GM12864 (cell line): ENCODE data around the gene EPB42.
"Not testable (repeated sequence)": the region's sequence is repeated elsewhere in the genome, so short reads cannot be mapped to it uniquely, and the experiment has no call there.

Source experiments
- DNase-seq: peaks from one replicate; pipeline ENCODE4 v3.0.0-alpha.2; 2011; ENCODE audit warnings: low read depth
- H3K4me3 ChIP-seq: 2 replicates; pipeline ENCODE4 v1.5.1; 2011; ENCODE audit warnings: mild to moderate bottlenecking, low read depth, low read length, control low read depth
- CTCF ChIP-seq: IDR thresholded peaks from 2 replicates; pipeline ENCODE4 v1.5.1; 2011; ENCODE audit warnings: low read depth, mild to moderate bottlenecking, moderate library complexity, low read length, control low read depth, inconsistent platforms; ENCODE audit errors: missing control alignments

Gene EPB42

GRCh38 chr15:43169888-43170287 lies 50.9 kb downstream of the EPB42 start:
- no peak for DNase-seq
- no peak overlapping the region for H3K4me3 ChIP-seq
- TF ChIP-seq CTCF: no peak

GRCh38 chr15:43168192-43169107 lies 52.4 kb downstream of the EPB42 start:
- TF ChIP-seq CTCF: no peak
- DNase-seq: no peak
- H3K4me3 ChIP-seq: no peak overlapping the region

GRCh38 chr15:43167261-43167660 lies 53.6 kb downstream of the EPB42 start:
- H3K4me3 ChIP-seq, DNase-seq: not testable (repeated sequence)

GRCh38 chr15:43165801-43166325 lies 55.0 kb downstream of the EPB42 start:
- no peak for TF ChIP-seq CTCF
- no peak for DNase-seq
- H3K4me3 ChIP-seq: no peak overlapping the region

- DNase-seq: no peak
- TF ChIP-seq CTCF: no peak
Measured at GRCh38 chr15:43153269-43153668, 67.5 kb downstream of the EPB42 start.

GRCh38 chr15:43151688-43152087 lies 69.1 kb downstream of the EPB42 start:
- TF ChIP-seq CTCF: no peak
- no peak for DNase-seq

More at GRCh38 chr15:43153269-43153668, 67.5 kb downstream of the EPB42 start:
- H3K4me3 ChIP-seq: no peak overlapping the region

GRCh38 chr15:43150191-43150929 lies 70.5 kb downstream of the EPB42 start:
- no peak for TF ChIP-seq CTCF
- no peak for DNase-seq
- no peak overlapping the region for H3K4me3 ChIP-seq

More at GRCh38 chr15:43151688-43152087, 69.1 kb downstream of the EPB42 start:
- H3K4me3 ChIP-seq: no peak overlapping the region
